Gastrocnemius medialis (tissue), 4 donors: ENCODE measurements around the gene ALPL. TPM values are rescaled to one million over a fixed set of nuclear protein-coding genes. Genes with fewer than 3 reads are reported as not detected.
"Not testable (repeated sequence)": the region's sequence is repeated elsewhere in the genome, so short reads cannot be mapped to it uniquely, and the experiment has no call there.

ENCODE experiments used
- ATAC-seq, 2 donors: fragments of 150-250 bp; one replicate each; pipeline ENCODE4 v1.9.1; 2016
- DNase-seq, 2 donors: peaks; one replicate each; pipeline ENCODE4 v3.0.0-alpha.2; 2019
- H3K27ac ChIP-seq, 4 donors: fragments of 200-600 bp; sonication (generic); 1 replicate in 1 of 4; 2 replicates in 3 of 4; pipeline ENCODE4 v1.5.1; 2016 to 2018; ENCODE audit warnings: mild to moderate bottlenecking in 2 of 4, moderate library complexity in 1 of 4
- H3K27me3 ChIP-seq, 3 donors: fragments of 200-600 bp; sonication (generic) in 2 of 3; 1 replicate in 1 of 3; 2 replicates in 2 of 3; pipeline versions ENCODE4 v1.5.1 to v1.6.0; 2016 to 2019; ENCODE audit warnings: mild to moderate bottlenecking in 1 of 3, moderate library complexity in 1 of 3
- H3K36me3 ChIP-seq, 2 donors: fragments of 200-600 bp; sonication (generic) in 1 of 2; one replicate each; pipeline ENCODE4 v1.5.1; 2017 to 2018
- H3K4me1 ChIP-seq, 2 donors: fragments of 200-600 bp; sonication (generic) in 1 of 2; one replicate each; pipeline ENCODE4 v1.5.1; 2016 to 2017; ENCODE audit warnings: mild to moderate bottlenecking in 2 of 2
- H3K4me3 ChIP-seq, 4 donors: fragments of 200-600 bp; sonication (generic) in 3 of 4; 1 replicate in 1 of 4; 2 replicates in 3 of 4; pipeline ENCODE4 v1.5.1; 2016 to 2019; ENCODE audit warnings: mild to moderate bottlenecking in 2 of 4
- H3K9me3 ChIP-seq, 3 donors: fragments of 200-600 bp; sonication (generic) in 2 of 3; 1 replicate in 1 of 3; 2 replicates in 2 of 3; pipeline ENCODE4 v1.5.1; 2016 to 2019
- CTCF ChIP-seq, 5 experiments: fragments of 450-650 bp in 3 of 5; fragments of 200-600 bp in 2 of 5; sonication (generic) in 2 of 5; IDR thresholded peaks in 4 of 5; conservative IDR thresholded peaks in 1 of 5; 1 replicate in 4 of 5; 2 replicates in 1 of 5; pipeline ENCODE4 v1.5.1; 2016 to 2019; ENCODE audit warnings: antibody characterized with exemption in 5 of 5, mild to moderate bottlenecking in 3 of 5, moderate library complexity in 3 of 5
- POLR2A ChIP-seq, 2 donors: fragments of 450-650 bp; IDR thresholded peaks; one replicate each; pipeline ENCODE4 v1.6.1; 2017; ENCODE audit warnings: antibody characterized with exemption in 2 of 2, mild to moderate bottlenecking in 2 of 2, moderate library complexity in 2 of 2
- in situ Hi-C, 4 donors: fragments of 200-750 bp; cut with MboI; loops; one replicate each; pipeline versions ENCODE4 v1.15.0 to v1.8.0; 2017; ENCODE audit warnings: low sequenced_read_pairs in 4 of 4
- intact Hi-C: fragments of 100-400 bp; cut with DNase I; formaldehyde crosslinking; loops from one replicate; pipeline ENCODE4 v1.15.1; 2023; ENCODE audit warnings: low total_unique reads
- total RNA-seq, 4 donors: library from RNA; depleted of rRNA; stranded (reverse); fragments of >200 nt; gene quantifications; one replicate each; pipeline versions ENCODE4 v1.1.0 to v1.2.3, GENCODE V29; 2016

The ALPL gene
- total RNA-seq, 4 donors from 2014 or later: 0.90 to 3.6 (median 2.2) TPM

- in situ Hi-C loops (no loop called here), intact Hi-C loops (no loop called here)
- H3K27ac ChIP-seq: no peak overlapping the region
- TF ChIP-seq CTCF (IDR thresholded peaks at IDR 0.05 in 4 of 5, conservative IDR thresholded peaks at IDR 0.05 in 1 of 5) (no peak), POLR2A (IDR thresholded peaks at IDR 0.05) (no peak)
- H3K9me3 ChIP-seq: no peaks in the 10 kb centered on the region
- no peaks in the 10 kb centered on the region for H3K4me1 ChIP-seq
- ATAC-seq (no peak), DNase-seq (no peak)
- no peak overlapping the region for H3K4me3 ChIP-seq
- H3K36me3 ChIP-seq: no peaks in the 10 kb centered on the region
- no peaks in the 10 kb centered on the region for H3K27me3 ChIP-seq
Observed at GRCh38 chr1:21517161-21517589, 8.0 kb downstream of the ALPL start.

GRCh38 chr1:21517660-21518480 lies 8.6 kb downstream of the ALPL start:
- no peak for DNase-seq
- no peaks in the 10 kb centered on the region for H3K27me3 ChIP-seq
- intact Hi-C loops (no loop called here), in situ Hi-C loops (no loop called here)
- H3K9me3 ChIP-seq: no peaks in the 10 kb centered on the region
- no peaks in the 10 kb centered on the region for H3K36me3 ChIP-seq
- ATAC-seq: no peak
- H3K4me1 ChIP-seq: no peaks in the 10 kb centered on the region
- TF ChIP-seq CTCF (IDR thresholded peaks at IDR 0.05 in 4 of 5, conservative IDR thresholded peaks at IDR 0.05 in 1 of 5): no peak
- no peak for TF ChIP-seq POLR2A (IDR thresholded peaks at IDR 0.05)
- H3K4me3 ChIP-seq: no peak overlapping the region
- no peak overlapping the region for H3K27ac ChIP-seq

- Histone ChIP-seq H3K9me3 (no peaks in the 10 kb centered on the region), H3K36me3 (no peaks in the 10 kb centered on the region), H3K27ac (no peak overlapping the region), H3K27me3 (no peaks in the 10 kb centered on the region), H3K4me3 (no peak overlapping the region), H3K4me1 (no peaks in the 10 kb centered on the region)
- ATAC-seq (no peak), DNase-seq (no peak)
- in situ Hi-C loops: no loop called here
- TF ChIP-seq CTCF (IDR thresholded peaks at IDR 0.05 in 4 of 5, conservative IDR thresholded peaks at IDR 0.05 in 1 of 5): no peak
- TF ChIP-seq POLR2A (IDR thresholded peaks at IDR 0.05): no peak
- intact Hi-C loops: no loop called here
Observed at GRCh38 chr1:21518774-21519455, 9.7 kb downstream of the ALPL start.

- H3K4me3 ChIP-seq, in situ Hi-C loops, DNase-seq, H3K27me3 ChIP-seq, H3K36me3 ChIP-seq, H3K27ac ChIP-seq, ATAC-seq, H3K4me1 ChIP-seq, intact Hi-C loops, H3K9me3 ChIP-seq: not testable (repeated sequence)
Observed at GRCh38 chr1:21519486-21520070, 10.4 kb downstream of the ALPL start.
